ENCODE data around the gene FOXP1. TPM values are rescaled to one million over a fixed set of nuclear protein-coding genes. Genes with fewer than 3 reads are reported as not detected.

The FOXP1 gene
- total and polyA plus RNA-seq, 2 of the 8 experiments (the other 6 are each of a cell fraction or from before 2014, with no cell fraction given), result 13.9 to 25.4 TPM

GRCh38 chr3:71446260-71446659 is 137.3 kb downstream of the FOXP1 start:
- FAIRE-seq (no peak), DNase-seq (ENCODE audit: low read depth in 1 of 2, low spot score in 2 of 2) (no peak)
- Histone ChIP-seq H4K8ac (ENCODE audit: extremely low read depth, insufficient read depth, low read length) (no peak overlapping the region), H3K23me2 (ENCODE audit: low read depth, low read length) (no peaks in the 10 kb centered on the region), H3K27me3 (replicated peaks in 1 of 4; ENCODE audit: control insufficient read depth in 3 of 4, extremely low read depth in 1 of 4, insufficient read depth in 3 of 4, low read length in 3 of 4) (no peaks in the 10 kb centered on the region), H2AK5ac (ENCODE audit: low read depth, low read length) (no peak overlapping the region), H2BK15ac (ENCODE audit: low read length) (no peak overlapping the region), H2BK5ac (ENCODE audit: low read depth, low read length) (no peak overlapping the region), H3K14ac (ENCODE audit: insufficient read length) (no peak overlapping the region), H3K18ac (ENCODE audit: extremely low read depth, low read length) (no peak overlapping the region), H3K79me2 (ENCODE audit: control insufficient read depth in 1 of 2, insufficient read depth in 2 of 2, low read length in 2 of 2) (no peaks in the 10 kb centered on the region), H3K27ac (ENCODE audit: low read depth, low read length) (no peak overlapping the region), H3K56ac (replicated peaks; ENCODE audit: insufficient read length, low read depth, low read length) (no peak overlapping the region), H3K9ac (replicated peaks in 1 of 4; ENCODE audit: extremely low read depth in 1 of 4, low read depth in 3 of 4, low read length in 3 of 4) (no peak overlapping the region), H3K23ac (ENCODE audit: insufficient read length) (no peak overlapping the region), H3K4me2 (ENCODE audit: insufficient read depth in 1 of 2, low read depth in 2 of 2, low read length in 2 of 2) (no peak overlapping the region), H3K4me3 (ENCODE audit: extremely low read depth in 1 of 4, insufficient read depth in 2 of 4, low read depth in 3 of 4, low read length in 4 of 4) (no peak overlapping the region), H3K79me1 (ENCODE audit: low read depth, low read length) (0 out of 2 replicates have a peak, but pooled peaks cover 1% of the 10 kb centered on the region), H4K20me1 (replicated peaks in 1 of 2; ENCODE audit: control insufficient read depth in 1 of 2, insufficient read depth in 2 of 2, low read length in 2 of 2) (no peaks in the 10 kb centered on the region), H2BK20ac (ENCODE audit: low read length) (no peak overlapping the region), H2BK12ac (ENCODE audit: low read depth, low read length) (no peak overlapping the region), H3K9me3 (ENCODE audit: insufficient read depth in 2 of 2, low read depth in 1 of 2, low read length in 1 of 2) (no peaks in the 10 kb centered on the region), H3K36me3 (ENCODE audit: control insufficient read depth in 2 of 4, insufficient read depth in 4 of 4, low read length in 3 of 4) (no peaks in the 10 kb centered on the region), H3K4me1 (replicated peaks in 1 of 4; ENCODE audit: control insufficient read depth in 3 of 4, insufficient read depth in 4 of 4, low read length in 3 of 4) (peaks cover 0 to 4% (median 1%) of the 10 kb centered on the region in 4 experiments; a peak in 2 of 7 replicates), H2BK120ac (replicated peaks; ENCODE audit: low read depth, low read length) (no peak overlapping the region), H3K4ac (replicated peaks; ENCODE audit: insufficient read length, low read depth, low read length) (no peak overlapping the region), H4K5ac (ENCODE audit: insufficient read length, low read depth, low read length) (no peak overlapping the region), H2AFZ (ENCODE audit: low read length) (no peak overlapping the region), H4K91ac (replicated peaks; ENCODE audit: insufficient read length, low read length) (no peak overlapping the region)
- POLR2A ChIA-PET (ENCODE audit: partially characterized antibody), result no interaction called here
- TF ChIP-seq TAF1 (IDR thresholded peaks at IDR 0.05; ENCODE audit: low read depth, low read length), result no peak
- no peak for TF ChIP-seq JUND (IDR thresholded peaks at IDR 0.05; ENCODE audit: low read length)
- TF ChIP-seq TBP (IDR thresholded peaks at IDR 0.05; ENCODE audit: low read depth, low read length), result no peak
- TF ChIP-seq EZH2 (IDR thresholded peaks at IDR 0.05; ENCODE audit: low read depth, low read length, severe bottlenecking), result no peak
- no peak for TF ChIP-seq HDAC2 (IDR thresholded peaks at IDR 0.05; ENCODE audit: borderline replicate concordance in 1 of 2, low read depth in 2 of 2, low read length in 2 of 2)
- no peak for TF ChIP-seq SP4 (IDR thresholded peaks at IDR 0.05; ENCODE audit: low read length)
- TF ChIP-seq CHD1 (IDR thresholded peaks at IDR 0.05; ENCODE audit: low read depth, low read length), result no peak
- TF ChIP-seq, protein P1, sequence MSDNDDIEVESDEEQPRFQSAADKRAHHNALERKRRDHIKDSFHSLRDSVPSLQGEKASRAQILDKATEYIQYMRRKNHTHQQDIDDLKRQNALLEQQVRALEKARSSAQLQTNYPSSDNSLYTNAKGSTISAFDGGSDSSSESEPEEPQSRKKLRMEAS (IDR thresholded peaks at IDR 0.05), result no peak
- no peak for TF ChIP-seq RNF2 (IDR thresholded peaks at IDR 0.05; ENCODE audit: borderline replicate concordance, low read depth, low read length, missing control alignments, poor library complexity, severe bottlenecking)
- TF ChIP-seq, protein P2, sequence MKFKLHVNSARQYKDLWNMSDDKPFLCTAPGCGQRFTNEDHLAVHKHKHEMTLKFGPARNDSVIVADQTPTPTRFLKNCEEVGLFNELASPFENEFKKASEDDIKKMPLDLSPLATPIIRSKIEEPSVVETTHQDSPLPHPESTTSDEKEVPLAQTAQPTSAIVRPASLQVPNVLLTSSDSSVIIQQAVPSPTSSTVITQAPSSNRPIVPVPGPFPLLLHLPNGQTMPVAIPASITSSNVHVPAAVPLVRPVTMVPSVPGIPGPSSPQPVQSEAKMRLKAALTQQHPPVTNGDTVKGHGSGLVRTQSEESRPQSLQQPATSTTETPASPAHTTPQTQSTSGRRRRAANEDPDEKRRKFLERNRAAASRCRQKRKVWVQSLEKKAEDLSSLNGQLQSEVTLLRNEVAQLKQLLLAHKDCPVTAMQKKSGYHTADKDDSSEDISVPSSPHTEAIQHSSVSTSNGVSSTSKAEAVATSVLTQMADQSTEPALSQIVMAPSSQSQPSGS (IDR thresholded peaks at IDR 0.05; ENCODE audit: low read length), result no peak
- no peak for TF ChIP-seq POU5F1 (IDR thresholded peaks at IDR 0.05; ENCODE audit: low read depth, low read length)
- TF ChIP-seq TEAD4 (IDR thresholded peaks at IDR 0.05; ENCODE audit: low read depth, low read length), result no peak
- CTCF ChIA-PET (ENCODE audit: partially characterized antibody), result interaction anchor here (1.2 to 1.3 kb wide), 2 partner anchors 49 to 235 kb away, joined by 4 to 6 read pairs; no protein-coding TSS in a partner anchor
- 96% methylated on average over 4 of the region's 4 CpGs; no CpG with 5 or more reads in 1 of the 2 experiments for WGBS, 2 experiments (ENCODE audit: extremely low coverage in 1 of 2, insufficient coverage in 1 of 2, insufficient read length in 1 of 2, insufficient replicate concordance in 2 of 2, low coverage in 1 of 2, low lambda C conversion rate in 2 of 2, missing lambda C conversion rate in 1 of 2)

Measured in H1 (cell line).